Kidney glomerular epithelial cell (primary cell): Measurements from ENCODE around the gene FGF18.

Experiments used
- DNase-seq: peaks from one replicate; lab custom pipeline; 2025; lab: John Stamatoyannopoulos, UW

FGF18 gene

GRCh38 chr5:171424726-171425125 lies 5.3 kb downstream of the FGF18 start:
- no peak for DNase-seq

- DNase-seq: no peak
Observed at GRCh38 chr5:171425596-171426244, 6.3 kb downstream of the FGF18 start.

GRCh38 chr5:171426266-171426665 lies 6.8 kb downstream of the FGF18 start:
- no peak for DNase-seq

- DNase-seq: no peak
Observed at GRCh38 chr5:171426680-171427079, 7.2 kb downstream of the FGF18 start.

- DNase-seq: peak; percentile 20
Observed at GRCh38 chr5:171427318-171428167, 8.1 kb downstream of the FGF18 start.

- DNase-seq: no peak
Observed at GRCh38 chr5:171428168-171428696, 8.8 kb downstream of the FGF18 start.

GRCh38 chr5:171428809-171429542 lies 9.5 kb downstream of the FGF18 start:
- no peak for DNase-seq

- DNase-seq: no peak
Observed at GRCh38 chr5:171429543-171429910, 10.1 kb downstream of the FGF18 start.

- no peak for DNase-seq
Observed at GRCh38 chr5:171431251-171431777, 11.9 kb downstream of the FGF18 start.

GRCh38 chr5:171432076-171432475 lies 12.6 kb downstream of the FGF18 start:
- no peak for DNase-seq

- DNase-seq: no peak
Observed at GRCh38 chr5:171432583-171433351, 13.3 kb downstream of the FGF18 start.

- no peak for DNase-seq
Observed at GRCh38 chr5:171433352-171433698, 13.9 kb downstream of the FGF18 start.

- DNase-seq: no peak
Observed at GRCh38 chr5:171433982-171434676, 14.7 kb downstream of the FGF18 start.

- no peak for DNase-seq
Observed at GRCh38 chr5:171434874-171435273, 15.4 kb downstream of the FGF18 start.

- DNase-seq: no peak
Observed at GRCh38 chr5:171435908-171436307, 16.5 kb downstream of the FGF18 start.

GRCh38 chr5:171436804-171437285 lies 17.4 kb downstream of the FGF18 start:
- DNase-seq: no peak

- no peak for DNase-seq
Observed at GRCh38 chr5:171437286-171437821, 17.9 kb downstream of the FGF18 start.

- no peak for DNase-seq
Observed at GRCh38 chr5:171438738-171439137, 19.3 kb downstream of the FGF18 start.

GRCh38 chr5:171441246-171441791 lies 21.9 kb downstream of the FGF18 start:
- no peak for DNase-seq
